Stimulated activated CD4-positive, alpha-beta T cell treated with anti-CD3 and anti-CD28 coated beads, Interleukin-1b, Interleukin-23, amount 100 ng/mL, for 1 hour (primary cell): ENCODE results near the gene CCL13.

Experiments
- DNase-seq, 2 donors: peaks; one replicate each; pipeline ENCODE4 v3.0.0-alpha.2; 2020; ENCODE audit warnings: low read depth in 2 of 2

Gene CCL13

GRCh38 chr17:34363183-34363661 lies 6.9 kb downstream of the CCL13 start, which contains the start of gene CCL1:
CCL1 (minus strand) TSS chr17:34363233; CDS start chr17:34363161, 72 bp downstream.
- no peak for DNase-seq

GRCh38 chr17:34364751-34365150 lies 8.5 kb downstream of the CCL13 start:
- no peak for DNase-seq

GRCh38 chr17:34365340-34365739 lies 9.1 kb downstream of the CCL13 start:
- DNase-seq, result no peak

- no peak for DNase-seq
Measured at GRCh38 chr17:34366010-34366409, 9.7 kb downstream of the CCL13 start.

GRCh38 chr17:34366529-34367107 lies 10.3 kb downstream of the CCL13 start:
- no peak for DNase-seq

- DNase-seq, result no peak
Measured at GRCh38 chr17:34367486-34368195, 11.4 kb downstream of the CCL13 start.

GRCh38 chr17:34368196-34368945 lies 12.1 kb downstream of the CCL13 start:
- DNase-seq, result no peak

GRCh38 chr17:34368946-34369500 lies 12.7 kb downstream of the CCL13 start:
- no peak for DNase-seq

- DNase-seq, result no peak
Measured at GRCh38 chr17:34369571-34369970, 13.3 kb downstream of the CCL13 start.

GRCh38 chr17:34370376-34370996 lies 14.2 kb downstream of the CCL13 start:
- DNase-seq, result no peak

- no peak for DNase-seq
Measured at GRCh38 chr17:34370997-34371395, 14.7 kb downstream of the CCL13 start.

- DNase-seq, result no peak
Measured at GRCh38 chr17:34371405-34372100, 15.3 kb downstream of the CCL13 start.

- no peak for DNase-seq
Measured at GRCh38 chr17:34374457-34374856, 18.2 kb downstream of the CCL13 start.

GRCh38 chr17:34375426-34375997 lies 19.2 kb downstream of the CCL13 start:
- no peak for DNase-seq

- DNase-seq, result no peak
Measured at GRCh38 chr17:34377078-34377823, 21.0 kb downstream of the CCL13 start.

GRCh38 chr17:34378664-34379101 lies 22.4 kb downstream of the CCL13 start:
- no peak for DNase-seq

GRCh38 chr17:34379868-34380267 lies 23.6 kb downstream of the CCL13 start:
- no peak for DNase-seq

GRCh38 chr17:34382621-34383124 lies 26.4 kb downstream of the CCL13 start:
- DNase-seq, result no peak

- no peak for DNase-seq
Measured at GRCh38 chr17:34383216-34383615, 26.9 kb downstream of the CCL13 start.

GRCh38 chr17:34384271-34384670 lies 28.0 kb downstream of the CCL13 start:
- DNase-seq, result no peak
